Left ventricle myocardium inferior (tissue), 1 donor: ENCODE results near the gene C1QTNF6. TPM values are rescaled to one million over a fixed set of nuclear protein-coding genes. Genes with fewer than 3 reads are reported as not detected.

Experiments
- DNase-seq: peaks from one replicate; pipeline ENCODE4 v3.0.0-alpha.2; 2020
- H3K27ac ChIP-seq: fragments of 200-600 bp; replicated peaks from 2 replicates; pipeline ENCODE4 v1.8.0; 2021
- H3K27me3 ChIP-seq: fragments of 200-600 bp; 2 replicates; pipeline ENCODE4 v1.8.0; 2021; ENCODE audit warnings: low read depth
- H3K36me3 ChIP-seq: fragments of 200-600 bp; 2 replicates; pipeline ENCODE4 v1.8.0; 2021
- H3K4me1 ChIP-seq: fragments of 200-600 bp; 2 replicates; pipeline ENCODE4 v1.8.0; 2021
- H3K4me3 ChIP-seq: fragments of 200-600 bp; 2 replicates; pipeline ENCODE4 v1.8.0; 2021; ENCODE audit warnings: mild to moderate bottlenecking, moderate library complexity
- H3K9me3 ChIP-seq: fragments of 200-600 bp; replicated peaks from 2 replicates; pipeline ENCODE4 v1.8.0; 2021
- intact Hi-C: fragments of 100-400 bp; cut with micrococcal nuclease; formaldehyde crosslinking; loops from one replicate; pipeline ENCODE4 v1.11.0; 2022
- total RNA-seq: library from RNA; stranded (reverse); fragmentation: NEBNext Ultra II Directional; extraction: Animal tissue kit (Norgen Biotek cat#: 25700); gene quantifications from one replicate; pipeline ENCODE4 v1.2.1, GENCODE V29; 2021
- TF ChIP-seq, protein P1 (sequence below): fragments of 200-600 bp; IDR thresholded peaks from 2 replicates; pipeline ENCODE4 v1.8.0; 2021; ENCODE audit warnings: antibody characterized with exemption, mild to moderate bottlenecking, borderline replicate concordance
- donor health status: DM: no; HTN: yes; CAD: no; lungs with severe emphysema.

The C1QTNF6 gene
- total RNA-seq, 1 donor from 2014 or later: 1.3 TPM

DNA sequence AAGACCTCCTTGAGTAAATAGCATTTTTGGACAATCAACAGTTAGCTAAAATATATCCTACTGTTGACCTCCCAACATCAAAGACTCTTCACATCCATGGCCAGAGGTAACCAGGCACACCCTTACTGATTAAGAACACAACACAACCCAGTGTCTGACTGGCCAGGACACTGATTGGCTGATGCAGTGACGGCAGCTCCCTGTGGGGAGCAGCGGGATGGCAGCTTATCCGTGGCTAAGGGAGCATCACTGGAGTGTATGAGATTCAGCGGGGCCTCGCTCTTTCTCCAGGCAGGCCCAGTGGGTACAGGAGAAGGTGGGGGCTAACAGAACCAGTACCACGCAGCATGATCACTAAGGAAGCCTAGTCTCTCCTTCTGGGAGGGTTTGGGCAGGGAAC is 28.0 kb downstream of the C1QTNF6 start:
- Histone ChIP-seq H3K36me3 (no peaks in the 10 kb centered on the region), H3K27me3 (peaks cover 82% of the 10 kb centered on the region), H3K4me1 (no peaks in the 10 kb centered on the region), H3K4me3 (no peak overlapping the region), H3K9me3 (peaks cover 7% of the 10 kb centered on the region), H3K27ac (no peak overlapping the region)
- TF ChIP-seq, protein P1, sequence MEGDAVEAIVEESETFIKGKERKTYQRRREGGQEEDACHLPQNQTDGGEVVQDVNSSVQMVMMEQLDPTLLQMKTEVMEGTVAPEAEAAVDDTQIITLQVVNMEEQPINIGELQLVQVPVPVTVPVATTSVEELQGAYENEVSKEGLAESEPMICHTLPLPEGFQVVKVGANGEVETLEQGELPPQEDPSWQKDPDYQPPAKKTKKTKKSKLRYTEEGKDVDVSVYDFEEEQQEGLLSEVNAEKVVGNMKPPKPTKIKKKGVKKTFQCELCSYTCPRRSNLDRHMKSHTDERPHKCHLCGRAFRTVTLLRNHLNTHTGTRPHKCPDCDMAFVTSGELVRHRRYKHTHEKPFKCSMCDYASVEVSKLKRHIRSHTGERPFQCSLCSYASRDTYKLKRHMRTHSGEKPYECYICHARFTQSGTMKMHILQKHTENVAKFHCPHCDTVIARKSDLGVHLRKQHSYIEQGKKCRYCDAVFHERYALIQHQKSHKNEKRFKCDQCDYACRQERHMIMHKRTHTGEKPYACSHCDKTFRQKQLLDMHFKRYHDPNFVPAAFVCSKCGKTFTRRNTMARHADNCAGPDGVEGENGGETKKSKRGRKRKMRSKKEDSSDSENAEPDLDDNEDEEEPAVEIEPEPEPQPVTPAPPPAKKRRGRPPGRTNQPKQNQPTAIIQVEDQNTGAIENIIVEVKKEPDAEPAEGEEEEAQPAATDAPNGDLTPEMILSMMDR: no peak
- no peak for DNase-seq
- intact Hi-C loops: loop anchor here (5.0 kb wide), 1 partner anchor 42 kb away; no protein-coding TSS in a partner anchor

DNA sequence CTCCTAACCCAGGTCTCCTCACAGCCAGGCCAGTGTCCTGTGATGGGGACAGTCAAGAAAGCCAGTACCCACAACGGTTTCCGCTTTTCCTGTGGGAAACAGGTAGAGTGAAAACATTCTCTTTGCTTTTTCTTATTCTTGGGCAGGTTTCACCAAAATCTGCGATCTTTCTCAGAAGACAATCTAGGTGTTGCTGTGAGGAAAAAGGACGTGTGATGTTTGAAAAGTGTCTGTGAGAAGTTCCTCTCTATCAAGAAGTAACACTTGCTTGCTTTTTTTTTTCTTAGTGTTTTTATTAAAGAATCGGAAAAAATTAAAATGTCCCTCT is 29.1 kb downstream of the C1QTNF6 start:
- H3K4me1 ChIP-seq: no peaks in the 10 kb centered on the region
- intact Hi-C loops: no loop called here
- no peak for DNase-seq

DNA sequence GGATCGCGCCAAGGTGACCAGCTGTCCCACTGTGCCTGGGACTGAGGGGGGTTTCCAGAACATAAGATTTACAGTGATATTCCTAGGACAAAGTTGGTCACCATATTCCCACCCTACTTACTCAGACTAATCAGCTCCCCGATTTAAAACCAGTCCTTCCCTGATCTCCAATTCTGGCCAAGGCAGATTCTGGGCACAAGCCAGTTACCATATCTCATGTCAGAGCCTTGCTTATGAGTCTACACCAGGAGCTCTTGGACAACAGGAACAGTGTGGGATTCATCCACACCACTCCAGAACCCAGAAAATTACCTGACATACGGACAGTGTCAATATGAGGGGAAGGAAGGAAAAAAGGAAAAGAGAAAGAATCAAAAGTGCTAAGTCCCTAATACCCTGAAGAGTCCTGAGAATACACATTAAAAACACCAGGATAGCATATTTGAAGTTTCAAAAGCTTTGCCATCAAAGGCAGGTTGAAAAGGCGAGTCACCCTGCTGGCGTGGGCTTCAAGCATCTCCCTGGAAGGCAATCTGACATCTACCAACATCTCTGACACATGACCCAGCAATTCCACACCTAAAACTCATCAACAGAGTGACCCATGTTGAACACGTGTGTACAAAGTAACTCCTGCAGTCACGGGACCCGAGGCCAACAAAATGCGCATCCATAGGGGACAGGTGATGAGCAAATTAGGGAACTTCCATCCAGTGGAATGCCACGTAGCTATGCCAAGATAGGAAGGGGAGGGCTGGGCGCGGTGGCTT is 30.3 kb downstream of the C1QTNF6 start:
- DNase-seq: no peak
- no peak overlapping the region for H3K27ac ChIP-seq
- peaks cover 7% of the 10 kb centered on the region for H3K9me3 ChIP-seq
- H3K4me3 ChIP-seq: no peak overlapping the region
- no peaks in the 10 kb centered on the region for H3K4me1 ChIP-seq
- no peaks in the 10 kb centered on the region for H3K36me3 ChIP-seq
- peaks cover 73% of the 10 kb centered on the region for H3K27me3 ChIP-seq
- TF ChIP-seq, protein P1: no peak
- intact Hi-C loops: no loop called here

More for the DNA sequence above, 29.1 kb downstream of the C1QTNF6 start:
- Histone ChIP-seq H3K36me3 (no peaks in the 10 kb centered on the region), H3K9me3 (peaks cover 7% of the 10 kb centered on the region), H3K4me3 (no peak overlapping the region), H3K27ac (no peak overlapping the region), H3K27me3 (peaks cover 84% of the 10 kb centered on the region)
- TF ChIP-seq, protein P1: no peak

DNA sequence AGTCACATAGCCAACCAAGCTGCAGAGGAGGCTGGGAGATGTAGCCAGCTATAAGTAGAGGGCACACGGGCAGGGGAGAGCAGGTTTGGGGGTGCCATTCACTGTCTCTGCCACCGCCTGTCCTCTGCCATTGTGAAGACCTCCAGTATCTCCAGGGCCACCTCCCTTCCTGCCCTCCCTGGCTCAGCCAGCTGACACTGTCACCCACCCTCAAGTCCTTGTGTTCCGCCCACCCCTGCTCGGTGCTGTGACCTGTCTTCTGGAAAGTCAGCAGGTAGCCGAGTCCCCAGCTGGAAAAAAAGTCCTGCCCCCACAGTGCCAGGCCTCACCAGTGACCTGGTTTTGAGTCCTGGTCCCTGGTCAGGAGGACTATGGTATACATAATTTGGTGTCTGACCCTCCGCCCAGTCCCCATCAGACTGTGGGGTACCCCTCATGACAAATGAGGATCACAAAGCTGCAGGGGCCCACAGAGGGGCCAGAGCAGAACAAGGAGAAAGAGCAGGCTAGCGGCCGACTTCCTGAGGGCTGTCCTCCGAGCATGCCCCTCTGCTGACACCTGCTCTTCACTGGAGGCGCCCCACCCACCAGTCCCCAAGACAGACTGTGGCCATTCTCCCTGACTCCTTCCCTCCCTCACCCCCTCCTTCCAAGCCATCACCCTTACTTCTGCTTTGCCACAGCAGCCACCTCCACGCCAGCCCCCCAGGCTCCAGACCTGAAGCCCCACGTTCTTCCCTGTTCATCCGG is 31.2 kb downstream of the C1QTNF6 start:
- Histone ChIP-seq H3K36me3 (no peaks in the 10 kb centered on the region), H3K4me1 (no peaks in the 10 kb centered on the region), H3K27ac (no peak overlapping the region), H3K9me3 (peaks cover 10% of the 10 kb centered on the region), H3K4me3 (no peak overlapping the region), H3K27me3 (peaks cover 71% of the 10 kb centered on the region)
- intact Hi-C loops: no loop called here
- TF ChIP-seq, protein P1: no peak
- DNase-seq: no peak

DNA sequence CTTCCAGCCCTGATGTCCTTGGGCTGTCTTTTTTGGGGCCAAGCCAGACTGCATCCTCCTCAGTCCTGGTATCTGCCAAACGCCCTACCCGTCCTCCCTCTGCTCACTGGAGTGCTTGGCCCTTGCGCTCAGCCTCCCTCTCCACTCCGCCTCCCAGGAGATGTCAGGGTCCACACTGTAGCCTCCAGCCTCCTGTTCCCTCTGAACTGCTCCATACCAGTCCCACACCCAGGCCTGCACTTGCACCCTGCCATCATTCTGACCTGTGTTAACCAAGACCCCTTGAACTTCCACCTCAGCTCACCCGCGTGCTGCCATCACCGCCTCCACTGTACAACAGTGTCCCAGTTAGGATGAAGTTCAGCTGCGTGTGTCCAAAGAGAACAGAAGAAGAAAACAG is 32.1 kb downstream of the C1QTNF6 start:
- no peak overlapping the region for H3K27ac ChIP-seq
- no peaks in the 10 kb centered on the region for H3K36me3 ChIP-seq
- H3K4me3 ChIP-seq: no peak overlapping the region
- no peak for DNase-seq
- intact Hi-C loops: no loop called here
- H3K27me3 ChIP-seq: peaks cover 64% of the 10 kb centered on the region
- H3K9me3 ChIP-seq: peaks cover 10% of the 10 kb centered on the region
- TF ChIP-seq, protein P1: no peak
- no peaks in the 10 kb centered on the region for H3K4me1 ChIP-seq
